CD4-positive, alpha-beta memory T cell (primary cell): ENCODE measurements around the gene KLHL34. TPM values are rescaled to one million over a fixed set of nuclear protein-coding genes. Genes with fewer than 3 reads are reported as not detected.

Experiments
- CTCF ChIA-PET: fragments of 350-600 bp; sonication (Branson Sonifier 250); formaldehyde crosslinking; loops from one replicate; lab custom pipeline; 2021; ENCODE audit warnings: inconsistent platforms; ENCODE audit not compliant: partially characterized antibody; lab: Charles Lee
- POLR2A ChIA-PET: fragments of 350-600 bp; sonication (Branson Sonifier 250); formaldehyde crosslinking; loops from one replicate; lab custom pipeline; 2021; ENCODE audit not compliant: partially characterized antibody; lab: Charles Lee
- DNase-seq, 5 donors: peaks; one replicate each; pipeline versions ENCODE4 v3.0.0 to v3.0.0-alpha.2; 2020 to 2022; ENCODE audit warnings: mixed read lengths in 1 of 5
- H3K27ac ChIP-seq: one replicate; pipeline ENCODE4 v1.7.0; 2013; ENCODE audit warnings: low read depth, low read length
- H3K27me3 ChIP-seq: 2 replicates; pipeline ENCODE4 v1.7.0; 2013; ENCODE audit warnings: mild to moderate bottlenecking, low read length, moderate library complexity; ENCODE audit not compliant: insufficient read depth
- H3K36me3 ChIP-seq: 2 replicates; pipeline ENCODE4 v1.7.0; 2013; ENCODE audit warnings: mild to moderate bottlenecking, low read length, moderate library complexity; ENCODE audit not compliant: insufficient read depth
- H3K4me1 ChIP-seq: 2 replicates; pipeline ENCODE4 v1.7.0; 2013; ENCODE audit warnings: mild to moderate bottlenecking, low read length, moderate library complexity; ENCODE audit not compliant: insufficient read depth
- H3K4me3 ChIP-seq, 2 donors: one replicate each; pipeline ENCODE4 v1.7.0; 2013; ENCODE audit warnings: low read length in 2 of 2, mild to moderate bottlenecking in 1 of 2
- H3K9me3 ChIP-seq, 2 donors: one replicate each; pipeline ENCODE4 v1.7.0; 2013; ENCODE audit warnings: low read length in 2 of 2, control low read depth in 1 of 2; ENCODE audit not compliant: control insufficient read depth in 1 of 2
- H3K27ac Mint-ChIP-seq, 7 donors: one replicate each; pipeline ENCODE4 v1.8.0; 2020 to 2021; ENCODE audit warnings: mixed read lengths in 7 of 7, mild to moderate bottlenecking in 6 of 7, inconsistent platforms in 3 of 7, moderate library complexity in 3 of 7
- H3K27me3 Mint-ChIP-seq, 2 donors: one replicate each; pipeline ENCODE4 v1.8.0; 2020 to 2021; ENCODE audit warnings: mixed read lengths in 2 of 2
- H3K36me3 Mint-ChIP-seq, 2 donors: one replicate each; pipeline ENCODE4 v1.8.0; 2020 to 2021; ENCODE audit warnings: mixed read lengths in 2 of 2, inconsistent platforms in 1 of 2, mild to moderate bottlenecking in 1 of 2
- H3K4me1 Mint-ChIP-seq, 4 donors: one replicate each; pipeline ENCODE4 v1.8.0; 2020 to 2021; ENCODE audit warnings: mixed read lengths in 4 of 4, mild to moderate bottlenecking in 1 of 4
- H3K4me3 Mint-ChIP-seq, 8 donors: one replicate each; pipeline ENCODE4 v1.8.0; 2020 to 2021; ENCODE audit warnings: mixed read lengths in 8 of 8, mild to moderate bottlenecking in 7 of 8, moderate library complexity in 6 of 8, inconsistent platforms in 3 of 8
- H3K9me3 Mint-ChIP-seq, 8 donors: one replicate each; pipeline ENCODE4 v1.8.0; 2020 to 2021; ENCODE audit warnings: mixed read lengths in 8 of 8, mild to moderate bottlenecking in 5 of 8, inconsistent platforms in 3 of 8, moderate library complexity in 1 of 8
- intact Hi-C: fragments of 100-400 bp; cut with micrococcal nuclease; formaldehyde crosslinking; loops from one replicate; pipeline ENCODE4 v1.15.1; 2023
- polyA plus RNA-seq, 2 donors: library from polyadenylated mRNA; unstranded; fragments of 300-500 nt; fragmentation: Illumina TruSeq; gene quantifications; one replicate each; pipeline ENCODE4 v1.2.3, GENCODE V29; 2021
- total RNA-seq, 2 experiments: library from RNA; stranded (reverse); gene quantifications; one replicate each; pipeline ENCODE4 v1.2.3, GENCODE V29; 2021

Gene KLHL34
- total and polyA plus RNA-seq, 4 experiments from 2014 or later = 0.64 to 2.6 (median 2.1) TPM

DNA sequence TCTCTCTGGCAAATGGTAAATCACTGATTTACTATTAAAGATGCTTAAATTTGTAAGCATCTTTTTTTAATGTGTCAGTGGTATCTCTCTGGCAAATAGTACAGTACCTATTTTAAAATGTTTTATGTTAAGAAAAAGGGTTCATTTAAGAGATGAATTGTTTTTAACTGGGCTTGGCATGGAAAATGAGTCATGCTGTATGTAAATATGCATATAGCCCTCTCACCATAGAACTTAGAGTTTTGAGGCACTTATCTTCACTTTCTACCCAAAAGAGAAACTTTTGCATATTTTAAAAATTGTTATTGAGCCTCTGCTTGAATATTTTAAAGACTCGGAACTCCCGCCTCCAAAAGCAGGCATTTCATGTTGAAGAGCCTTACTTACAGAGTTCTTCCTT, 37.9 kb downstream of the KLHL34 start:
- H3K27ac Mint-ChIP-seq = no peak overlapping the region
- Histone ChIP-seq H3K4me1 (no peaks in the 10 kb centered on the region), H3K27ac (no peak overlapping the region), H3K27me3 (no peaks in the 10 kb centered on the region), H3K9me3 (no peaks in the 10 kb centered on the region), H3K4me3 (no peak overlapping the region), H3K36me3 (no peaks in the 10 kb centered on the region)
- no peaks in the 10 kb centered on the region for H3K36me3 Mint-ChIP-seq
- CTCF ChIA-PET = no interaction called here
- POLR2A ChIA-PET = no interaction called here
- intact Hi-C loops = no loop called here
- H3K4me1 Mint-ChIP-seq = no peaks in the 10 kb centered on the region
- no peak overlapping the region for H3K4me3 Mint-ChIP-seq
- H3K27me3 Mint-ChIP-seq = no peaks in the 10 kb centered on the region
- no peaks in the 10 kb centered on the region for H3K9me3 Mint-ChIP-seq
- no peak for DNase-seq

DNA sequence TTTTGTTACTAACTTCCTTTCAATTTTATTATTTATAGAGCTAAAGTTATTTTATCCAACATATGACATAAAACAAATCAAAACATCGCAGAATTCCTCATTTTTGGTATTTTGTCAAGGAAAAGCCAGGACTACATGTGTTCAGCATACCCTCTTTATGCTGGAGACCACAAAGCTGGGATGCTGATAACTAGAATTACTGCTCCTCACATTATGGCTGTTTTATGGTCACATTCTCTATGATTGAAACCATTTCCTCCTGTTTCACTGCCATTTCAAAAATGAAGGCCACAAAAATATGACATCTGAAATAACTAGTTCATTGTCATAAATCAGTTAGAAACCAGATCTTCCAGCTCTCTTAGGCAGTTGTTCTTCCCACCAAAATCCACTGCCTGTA, 41.7 kb downstream of the KLHL34 start:
- H3K36me3 ChIP-seq = no peaks in the 10 kb centered on the region
- H3K27ac Mint-ChIP-seq = no peak overlapping the region
- H3K4me3 Mint-ChIP-seq = no peak overlapping the region
- no peaks in the 10 kb centered on the region for H3K4me1 Mint-ChIP-seq
- no peaks in the 10 kb centered on the region for H3K4me1 ChIP-seq
- DNase-seq = no peak
- H3K27me3 Mint-ChIP-seq = no peaks in the 10 kb centered on the region
- POLR2A ChIA-PET = no interaction called here
- H3K4me3 ChIP-seq = no peak overlapping the region
- H3K9me3 Mint-ChIP-seq = no peaks in the 10 kb centered on the region
- H3K9me3 ChIP-seq = no peaks in the 10 kb centered on the region
- no peak overlapping the region for H3K27ac ChIP-seq
- no peaks in the 10 kb centered on the region for H3K36me3 Mint-ChIP-seq
- intact Hi-C loops = no loop called here
- H3K27me3 ChIP-seq = no peaks in the 10 kb centered on the region
- CTCF ChIA-PET = no interaction called here

DNA sequence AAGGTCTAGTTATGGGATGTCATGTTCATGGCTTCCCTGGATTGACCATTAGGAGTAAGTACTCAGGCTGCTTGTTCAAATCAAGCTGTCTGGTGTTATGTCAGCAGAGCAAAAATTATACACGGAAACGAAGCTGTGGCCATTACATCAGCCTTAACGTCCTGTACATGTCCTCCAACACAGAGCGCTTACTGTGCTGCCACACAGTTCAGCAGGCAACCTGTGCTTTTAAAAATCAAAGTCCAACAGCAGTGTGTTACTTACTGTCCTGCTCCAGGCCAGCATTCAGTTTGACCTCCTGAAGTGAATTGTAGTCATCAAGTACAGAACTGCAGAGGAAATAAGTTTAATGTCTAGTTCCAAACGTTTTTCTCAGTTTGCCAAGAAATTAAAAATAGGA, 46.0 kb downstream of the KLHL34 start:
- no peaks in the 10 kb centered on the region for H3K9me3 ChIP-seq
- Mint-ChIP-seq H3K27me3 (no peaks in the 10 kb centered on the region), H3K4me1 (no peaks in the 10 kb centered on the region), H3K9me3 (no peaks in the 10 kb centered on the region), H3K36me3 (peaks cover 3 to 6% of the 10 kb centered on the region in 2 donors), H3K4me3 (no peak overlapping the region), H3K27ac (no peak overlapping the region)
- H3K27ac ChIP-seq = no peak overlapping the region
- H3K4me1 ChIP-seq = no peaks in the 10 kb centered on the region
- no peak for DNase-seq
- H3K36me3 ChIP-seq = no peaks in the 10 kb centered on the region
- H3K27me3 ChIP-seq = no peaks in the 10 kb centered on the region
- ChIA-PET POLR2A (no interaction called here), CTCF (no interaction called here)
- no peak overlapping the region for H3K4me3 ChIP-seq
- intact Hi-C loops = no loop called here

DNA sequence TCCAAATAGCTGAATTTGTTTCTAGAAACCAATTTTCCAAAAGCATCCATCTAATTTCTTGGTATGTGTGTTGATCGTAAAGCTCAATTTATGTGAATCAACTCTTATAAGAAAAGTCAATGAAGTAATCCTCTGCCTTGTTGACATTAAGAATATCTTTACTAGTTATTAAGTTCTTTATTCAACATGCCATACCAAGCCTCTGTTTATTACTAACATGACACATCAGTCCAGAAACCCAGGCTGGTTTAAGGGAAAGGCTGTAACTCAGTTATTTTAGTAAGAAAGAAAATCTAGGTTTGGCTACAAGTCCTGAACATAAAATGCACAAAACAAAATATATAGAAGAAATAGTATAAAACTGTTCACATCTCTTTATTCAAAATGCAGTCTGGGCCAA, 48.0 kb downstream of the KLHL34 start:
- Mint-ChIP-seq H3K9me3 (no peaks in the 10 kb centered on the region), H3K4me3 (no peak overlapping the region), H3K27ac (no peak overlapping the region), H3K27me3 (no peaks in the 10 kb centered on the region), H3K36me3 (peaks cover 3 to 11% of the 10 kb centered on the region in 2 donors), H3K4me1 (no peaks in the 10 kb centered on the region)
- Histone ChIP-seq H3K4me1 (no peaks in the 10 kb centered on the region), H3K27ac (no peak overlapping the region), H3K4me3 (no peak overlapping the region), H3K9me3 (no peaks in the 10 kb centered on the region), H3K36me3 (no peaks in the 10 kb centered on the region), H3K27me3 (no peaks in the 10 kb centered on the region)
- intact Hi-C loops = no loop called here
- DNase-seq = no peak
- ChIA-PET POLR2A (no interaction called here), CTCF (no interaction called here)

GRCh38 chrX:21606002-21606401, 52.1 kb downstream of the KLHL34 start:
- Histone ChIP-seq H3K9me3 (no peaks in the 10 kb centered on the region), H3K27me3 (no peaks in the 10 kb centered on the region), H3K27ac (no peak overlapping the region), H3K4me3 (no peak overlapping the region), H3K36me3 (no peaks in the 10 kb centered on the region), H3K4me1 (no peaks in the 10 kb centered on the region)
- intact Hi-C loops = no loop called here
- Mint-ChIP-seq H3K4me1 (no peaks in the 10 kb centered on the region), H3K4me3 (no peak overlapping the region), H3K27me3 (no peaks in the 10 kb centered on the region), H3K27ac (no peak overlapping the region), H3K9me3 (no peaks in the 10 kb centered on the region), H3K36me3 (peaks cover 3 to 11% of the 10 kb centered on the region in 2 donors)
- ChIA-PET CTCF (no interaction called here), POLR2A (no interaction called here)
- no peak for DNase-seq

Other genes with a start within 250 kb of the KLHL34 start
- not detected for gene SMPX, start 99.8 kb upstream of the KLHL34 start, total RNA-seq
- not detected for gene SMPX, start 99.8 kb upstream of the KLHL34 start, polyA plus RNA-seq
- gene MBTPS2, start 181.3 kb upstream of the KLHL34 start, total RNA-seq = 1 to 10 TPM; 6.5 to 6.9 TPM
- gene MBTPS2, start 181.3 kb upstream of the KLHL34 start, polyA plus RNA-seq = 1 to 10 TPM; 6.5 to 8.0 TPM
- 1 to 10 TPM; 1.3 to 1.5 TPM for gene YY2, start 197.7 kb upstream of the KLHL34 start, total RNA-seq
- gene YY2, start 197.7 kb upstream of the KLHL34 start, polyA plus RNA-seq = 1 to 10 TPM in 1 of 2 donors, under 1 TPM in 1; 0.71 to 1.5 TPM